HPDE6-E6E7 (cell line): ENCODE data around the gene TASL.
"Not testable (repeated sequence)": the region's sequence is repeated elsewhere in the genome, so short reads cannot be mapped to it uniquely, and the experiment has no call there.

Experiments used
- DNase-seq: peaks from one replicate; pipeline ENCODE4 v3.0.0; 2011; ENCODE audit warnings: missing footprints; ENCODE audit errors: extremely low spot score

Gene TASL, protein sequence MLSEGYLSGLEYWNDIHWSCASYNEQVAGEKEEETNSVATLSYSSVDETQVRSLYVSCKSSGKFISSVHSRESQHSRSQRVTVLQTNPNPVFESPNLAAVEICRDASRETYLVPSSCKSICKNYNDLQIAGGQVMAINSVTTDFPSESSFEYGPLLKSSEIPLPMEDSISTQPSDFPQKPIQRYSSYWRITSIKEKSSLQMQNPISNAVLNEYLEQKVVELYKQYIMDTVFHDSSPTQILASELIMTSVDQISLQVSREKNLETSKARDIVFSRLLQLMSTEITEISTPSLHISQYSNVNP

DNA sequence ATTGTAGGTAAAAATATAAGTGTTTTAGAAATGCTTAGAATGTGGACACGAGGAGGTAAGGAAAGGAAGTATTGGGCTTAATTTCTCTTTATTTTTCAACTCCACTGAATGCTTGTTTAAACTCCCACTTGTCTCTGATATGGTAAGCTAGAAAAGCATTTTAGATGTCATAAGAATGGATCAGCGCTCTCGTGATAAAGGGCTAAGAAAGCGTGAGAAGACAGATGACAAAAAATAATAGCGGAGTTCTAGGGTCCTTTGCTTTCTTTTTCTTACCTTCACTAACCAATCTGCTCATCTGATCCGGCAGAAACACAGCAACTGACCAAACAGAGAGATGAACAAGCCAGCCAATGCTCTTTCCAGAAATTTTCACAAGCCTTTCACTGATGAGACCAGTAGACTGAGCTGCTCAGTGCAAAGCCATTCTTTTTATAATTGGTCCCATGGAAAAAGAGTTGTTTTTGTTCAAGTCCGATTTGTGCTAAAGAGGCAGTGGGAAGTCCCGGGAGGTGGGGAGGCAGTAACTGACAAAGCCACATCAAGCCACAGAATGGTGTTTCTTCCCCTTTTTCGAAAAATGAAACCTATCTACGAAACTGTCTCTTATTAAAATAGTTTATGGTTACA, at the start of gene TASL:
TSS of gene TASL (minus strand) at position 405 of the 630 bp plus-strand sequence. CDS start 17,411 bp downstream, outside the sequence.
- no peak for DNase-seq

DNA sequence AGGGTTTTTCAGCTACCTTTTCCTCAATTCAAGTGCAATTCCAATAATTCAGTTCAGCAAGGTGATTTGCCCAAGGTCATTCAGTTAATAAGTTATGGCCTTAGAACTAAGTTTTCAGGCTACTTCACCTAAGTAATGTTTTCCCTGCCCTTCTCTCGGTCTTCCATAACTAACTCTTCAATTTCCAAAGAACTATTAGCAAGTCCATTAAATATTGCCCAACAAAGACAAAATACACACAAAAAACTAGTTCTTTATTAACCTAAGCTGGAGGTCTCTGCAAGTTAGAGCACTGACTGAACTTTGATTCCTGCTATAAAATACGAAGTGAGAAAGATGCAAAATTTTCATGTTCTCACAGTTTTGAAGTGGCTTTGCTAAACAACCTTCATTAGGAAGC, 48.8 kb upstream of the TASL start:
- no peak for DNase-seq

DNA sequence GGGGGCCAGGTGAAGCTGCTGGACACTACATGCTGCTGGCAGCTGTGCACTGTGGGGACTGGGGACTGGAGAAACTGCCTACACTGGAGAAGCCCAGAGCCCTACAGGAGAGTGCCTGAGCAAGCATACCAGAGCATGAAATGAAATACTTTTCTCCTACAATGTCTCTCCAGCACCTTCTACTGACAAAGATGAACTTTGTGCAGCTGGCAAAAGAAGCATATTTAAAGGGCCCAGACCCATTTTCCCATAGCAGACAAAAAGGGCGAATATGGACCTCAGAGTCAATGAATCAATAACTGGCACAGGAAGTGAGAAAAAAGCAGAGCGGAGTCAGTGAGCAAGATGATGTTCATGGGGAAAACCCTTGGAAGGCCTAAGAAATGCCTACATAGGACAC, 44.8 kb upstream of the TASL start:
- no peak for DNase-seq

DNA sequence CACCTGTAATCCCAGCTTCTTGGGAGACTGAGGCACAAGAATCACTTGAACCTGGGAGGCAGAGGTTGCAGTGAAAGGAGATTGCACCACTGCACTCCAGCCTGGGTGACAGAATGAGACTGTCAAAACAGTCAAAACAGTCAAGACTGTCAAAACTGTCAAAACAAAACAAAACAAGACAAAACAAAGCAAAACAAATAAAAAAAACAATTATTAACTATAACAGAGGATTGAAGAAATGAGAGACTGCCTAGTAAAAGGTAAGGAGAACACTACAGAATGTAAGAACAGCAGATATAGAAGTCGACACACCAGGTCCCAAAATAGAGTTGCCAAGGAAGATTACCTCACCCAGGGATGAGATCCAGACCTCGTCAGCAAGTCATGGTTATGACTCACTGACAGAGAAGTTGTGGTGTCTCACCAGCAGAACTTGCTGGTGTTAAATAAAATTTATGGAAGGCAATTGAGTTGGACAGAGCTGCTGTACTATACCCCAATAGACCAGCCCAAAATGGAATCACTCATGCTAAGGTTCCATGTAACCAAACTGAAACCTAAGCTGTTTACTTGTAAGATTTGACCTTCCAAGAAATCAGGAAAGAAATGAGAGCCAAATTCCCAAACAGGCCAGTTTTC, 43.5 kb upstream of the TASL start:
- DNase-seq: peak; percentile 64

DNA sequence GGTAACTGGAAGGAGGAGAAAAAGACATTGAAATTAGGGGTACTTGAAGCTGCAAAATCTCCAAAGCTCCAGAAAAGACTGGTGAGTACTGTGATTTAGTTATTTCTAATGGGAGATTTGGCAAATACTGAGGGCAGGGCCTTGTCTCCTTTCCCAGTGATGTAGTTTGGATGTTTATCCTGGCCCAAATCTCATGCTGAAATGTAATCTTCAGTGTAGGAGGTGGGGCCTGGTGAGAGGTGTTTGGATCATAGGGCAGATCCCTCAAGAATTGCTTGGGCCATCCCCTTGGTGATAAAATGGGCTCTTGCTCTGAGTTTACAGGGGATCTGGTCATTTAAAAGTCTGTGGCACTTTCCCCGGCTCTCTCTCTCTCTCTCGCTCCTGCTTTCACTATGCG, 42.6 kb upstream of the TASL start:
- no peak for DNase-seq

DNA sequence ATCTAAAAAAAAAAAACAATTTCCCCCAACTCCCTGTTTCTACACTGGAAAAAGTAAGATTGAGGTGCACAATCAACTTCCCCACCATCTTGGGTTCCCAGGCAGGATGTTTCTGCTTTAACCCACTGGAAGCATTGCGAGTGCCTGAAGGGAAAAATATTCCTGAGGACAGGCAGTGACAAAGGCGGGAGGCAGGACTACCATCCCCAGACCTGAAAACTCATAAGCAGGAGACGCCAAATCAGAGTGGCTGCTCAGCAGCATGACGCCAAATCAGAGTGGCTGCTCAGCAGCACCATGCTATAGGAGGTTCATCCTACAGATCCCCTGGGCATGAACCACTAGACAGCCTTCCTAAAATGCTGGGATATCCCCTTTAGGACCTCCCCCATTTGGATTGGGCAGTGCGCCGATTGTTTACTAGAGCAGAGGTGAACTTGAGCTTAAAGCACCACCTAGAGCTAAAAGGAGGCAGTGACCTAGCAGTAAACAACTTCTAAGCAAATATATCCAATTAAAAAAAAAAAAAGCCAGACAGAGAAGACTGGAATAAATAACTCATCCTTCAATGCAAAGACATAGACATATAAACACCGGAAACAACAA, 40.7 kb upstream of the TASL start:
- DNase-seq: no peak

DNA sequence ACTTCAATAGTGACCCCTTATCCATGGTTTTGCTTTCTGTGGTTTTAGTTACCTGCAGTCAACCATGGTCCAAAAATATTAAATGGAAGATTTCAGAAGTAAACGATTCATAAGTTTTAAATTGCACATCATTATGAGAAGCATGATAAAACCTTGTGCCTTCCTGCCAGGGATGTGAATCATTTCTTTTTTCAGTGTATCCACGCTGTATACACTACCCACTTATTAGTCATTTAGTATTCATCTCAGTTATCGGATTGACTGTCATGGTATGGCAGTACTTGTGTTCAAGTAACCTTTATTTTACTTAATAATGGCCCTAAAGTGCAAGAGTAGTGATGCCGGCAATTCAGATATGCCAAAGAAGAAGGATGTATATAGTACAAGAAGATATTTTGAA, 37.7 kb upstream of the TASL start:
- no peak for DNase-seq

DNA sequence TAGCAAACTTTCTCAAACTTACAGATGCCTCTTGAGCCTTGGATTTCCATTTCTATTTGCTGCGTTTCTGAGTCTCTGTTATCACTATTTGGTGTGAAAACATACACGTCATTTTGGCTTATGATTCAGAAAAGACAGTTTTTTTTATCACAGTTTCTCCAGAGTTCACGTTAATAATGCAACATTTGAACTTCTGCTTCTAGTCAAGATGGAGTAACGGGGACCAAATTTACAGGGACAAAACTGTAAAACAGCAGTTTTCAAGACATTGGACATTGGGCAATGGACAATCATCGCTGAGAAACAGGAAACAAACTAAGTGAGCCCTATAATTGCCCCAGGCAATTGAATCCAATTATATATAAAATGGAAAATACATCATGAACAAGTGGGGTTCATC, 36.2 kb upstream of the TASL start:
- no peak for DNase-seq

DNA sequence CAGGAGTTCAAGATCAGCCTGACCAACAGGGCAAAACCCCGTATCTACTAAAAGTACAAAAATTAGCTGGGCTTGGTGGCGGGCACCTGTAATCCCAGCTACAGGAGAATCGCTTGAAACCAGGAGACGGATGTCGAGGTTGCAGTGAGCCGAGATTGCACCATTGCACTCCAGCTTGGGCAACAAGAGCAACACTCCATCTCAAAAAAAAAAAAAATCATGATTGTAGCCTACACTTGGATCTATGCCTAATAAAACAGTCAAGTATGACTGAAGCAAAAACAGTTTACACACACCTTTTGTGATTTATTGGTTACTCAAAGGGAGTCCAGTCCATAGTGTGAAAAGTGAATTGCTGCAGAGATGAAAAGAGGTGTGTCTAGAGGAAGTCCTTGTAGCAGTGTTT, 34.7 kb upstream of the TASL start:
- DNase-seq: no peak

DNA sequence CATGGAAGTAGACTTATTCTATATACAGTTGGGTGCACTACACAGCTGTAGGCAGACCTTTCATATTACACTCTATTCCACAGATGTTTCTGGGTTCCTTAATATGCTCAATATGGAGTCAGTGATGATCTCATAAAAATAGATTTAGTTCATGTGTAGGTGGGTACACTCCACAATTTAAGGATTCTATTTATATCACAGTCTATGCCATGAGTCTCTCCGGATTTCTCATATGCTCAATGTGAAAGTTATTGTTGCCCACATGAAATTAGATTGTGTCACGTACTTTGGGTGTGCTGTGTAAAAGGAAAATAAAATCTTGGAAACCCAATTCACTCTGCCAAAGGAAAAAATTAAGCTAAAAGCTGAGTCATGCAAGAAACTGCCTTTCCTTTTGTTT, 32.5 kb upstream of the TASL start:
- no peak for DNase-seq

DNA sequence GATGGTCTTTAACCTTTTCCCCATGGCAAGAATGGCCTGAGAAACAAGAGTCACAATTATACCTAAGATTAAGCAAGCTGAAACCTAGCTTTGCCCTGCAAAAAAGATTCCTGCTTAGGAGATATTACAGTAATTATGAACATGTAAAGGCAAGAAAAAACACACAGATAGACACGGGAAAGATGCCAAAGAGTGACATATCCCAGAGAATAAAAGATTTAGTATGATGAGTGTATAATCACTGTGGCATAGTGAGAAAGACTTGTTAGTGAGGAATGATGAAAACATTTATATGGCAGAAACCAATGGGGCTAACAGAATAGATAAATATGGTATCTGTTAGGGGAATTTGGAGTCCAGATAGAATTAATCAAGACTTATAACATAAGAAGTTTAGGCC, 29.6 kb upstream of the TASL start:
- DNase-seq: no peak

DNA sequence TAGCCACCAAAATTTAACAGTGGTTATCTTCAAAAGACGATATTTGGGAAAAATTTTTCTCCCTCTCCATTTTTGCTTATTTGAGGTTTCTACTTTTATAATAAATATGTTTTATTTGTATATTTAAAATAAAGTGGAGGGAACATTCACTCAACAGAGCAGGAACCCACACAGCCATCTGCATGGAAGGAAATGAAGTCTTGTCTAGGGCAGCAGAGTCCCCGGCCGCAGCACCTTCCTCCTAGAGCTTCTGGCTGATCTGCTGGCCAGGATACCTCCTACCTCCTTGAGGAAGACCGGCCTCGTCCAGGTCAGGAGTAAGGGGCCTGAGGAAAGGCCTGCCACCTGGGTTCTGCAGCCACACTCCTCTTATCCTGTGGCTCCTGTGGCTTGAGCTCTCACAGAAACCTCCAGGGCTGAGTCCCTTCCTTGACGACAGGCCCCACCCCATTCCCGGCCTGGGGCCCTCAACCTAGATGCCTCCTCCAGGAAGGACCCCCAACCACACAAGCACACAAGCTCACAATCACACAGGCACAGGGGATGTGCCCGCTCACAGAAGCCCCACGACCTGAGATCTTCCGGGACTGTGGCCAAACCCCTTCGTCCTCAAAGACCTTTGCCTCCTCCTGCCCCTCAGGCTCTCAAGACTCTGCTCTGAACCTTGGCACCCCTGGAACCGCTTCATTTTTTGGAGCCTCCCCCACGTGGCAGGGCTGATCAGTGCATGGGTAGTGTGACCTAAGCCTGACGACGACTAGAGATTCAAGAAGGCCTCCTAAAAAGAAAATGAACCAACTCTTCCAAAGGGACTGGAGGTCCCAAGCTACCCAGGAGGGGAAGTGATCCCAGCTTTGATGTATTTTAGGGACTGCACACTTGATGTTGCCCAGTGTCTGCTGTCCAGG, 23.0 kb upstream of the TASL start:
- DNase-seq: not testable (repeated sequence)

DNA sequence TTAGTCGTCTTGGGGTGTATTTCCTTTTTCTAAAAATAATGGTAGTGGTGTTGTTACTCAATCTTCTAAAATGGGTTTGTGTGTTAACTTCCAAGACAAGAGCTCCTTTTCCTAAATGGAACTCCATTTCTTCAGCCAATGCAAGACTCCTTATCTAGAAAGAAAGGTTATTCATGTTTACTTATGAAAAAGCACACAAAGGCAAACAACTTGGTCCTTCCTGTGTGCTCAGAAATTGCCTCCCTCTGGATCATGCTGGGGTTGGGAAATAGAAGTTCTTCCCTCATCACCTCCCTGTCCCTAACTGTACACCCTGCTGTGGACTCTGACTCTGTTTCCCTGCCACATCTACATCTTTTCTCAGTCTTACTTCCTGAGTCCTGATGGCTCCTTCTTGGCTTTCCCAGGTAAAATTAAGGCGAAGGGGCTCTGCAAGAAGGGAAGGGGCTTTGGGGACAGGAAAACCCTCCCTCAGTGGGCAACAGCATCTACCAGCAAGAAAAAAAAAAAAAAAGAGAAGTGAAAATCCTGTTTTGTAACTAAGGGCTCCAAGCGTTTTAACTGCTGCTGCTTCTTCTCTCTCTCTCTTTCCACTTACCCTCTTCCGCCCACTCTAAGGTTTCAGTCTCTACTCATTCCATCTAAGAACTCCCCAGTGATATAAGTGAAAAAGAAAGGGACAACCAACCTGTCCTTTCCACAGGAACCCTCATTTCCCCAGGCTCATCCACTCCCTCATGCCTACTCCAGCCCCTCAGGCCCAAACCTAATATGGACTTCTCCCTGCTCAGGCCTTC, 19.8 kb upstream of the TASL start:
- no peak for DNase-seq

DNA sequence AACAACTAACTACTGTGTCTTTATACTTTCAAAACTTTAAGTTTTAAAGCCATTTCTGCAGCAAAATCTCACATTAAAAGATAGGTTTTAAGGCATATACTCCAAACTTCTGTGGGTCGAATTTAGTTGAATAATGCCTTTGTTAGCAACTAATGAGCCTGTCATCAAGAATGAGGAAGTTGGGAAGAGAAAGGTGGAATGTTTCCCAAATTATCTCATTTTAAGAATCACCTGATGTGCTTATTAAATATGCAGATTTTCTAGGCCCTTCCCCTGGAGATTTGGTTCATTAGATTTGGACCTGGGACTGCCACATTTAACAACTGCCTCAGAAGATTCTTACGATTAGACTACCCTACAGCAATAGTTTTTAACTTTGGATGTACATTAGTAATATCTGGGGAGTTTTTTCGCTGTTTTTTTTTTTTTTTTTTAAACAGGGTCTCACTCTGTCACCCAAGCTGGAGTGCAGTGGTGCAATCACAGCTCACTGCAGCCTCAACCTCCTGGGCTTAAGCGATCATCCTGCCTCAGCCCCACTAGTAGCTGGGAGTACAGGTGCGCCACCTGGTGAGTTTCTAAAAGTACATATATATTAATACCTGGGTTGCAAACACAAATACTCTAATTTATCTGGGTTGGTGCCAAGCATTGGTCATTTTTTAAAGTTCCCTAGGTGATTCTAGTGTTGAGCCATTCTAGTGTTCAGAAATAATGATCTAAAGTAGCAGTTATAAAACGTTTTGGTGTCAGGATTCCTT, 16.1 kb upstream of the TASL start:
- DNase-seq: no peak

DNA sequence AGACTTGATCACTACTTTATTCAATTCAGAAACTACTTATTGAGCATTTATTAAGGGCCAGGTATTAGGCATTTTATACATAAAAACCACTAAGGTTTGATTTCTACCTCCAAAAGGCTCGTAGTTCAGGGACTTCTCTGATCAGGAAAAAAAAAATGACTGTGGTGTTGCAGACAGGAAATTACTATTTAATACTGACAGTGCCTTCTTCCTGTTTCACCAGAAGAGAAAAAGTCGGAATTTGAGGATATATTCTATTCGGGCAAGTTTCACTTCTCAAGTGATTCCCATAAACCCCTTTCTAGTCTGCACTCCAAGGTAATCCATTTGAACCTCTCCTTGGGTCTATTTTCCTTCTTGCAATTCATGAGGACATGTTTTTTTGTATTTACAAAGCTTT, 15.3 kb upstream of the TASL start:
- no peak for DNase-seq

DNA sequence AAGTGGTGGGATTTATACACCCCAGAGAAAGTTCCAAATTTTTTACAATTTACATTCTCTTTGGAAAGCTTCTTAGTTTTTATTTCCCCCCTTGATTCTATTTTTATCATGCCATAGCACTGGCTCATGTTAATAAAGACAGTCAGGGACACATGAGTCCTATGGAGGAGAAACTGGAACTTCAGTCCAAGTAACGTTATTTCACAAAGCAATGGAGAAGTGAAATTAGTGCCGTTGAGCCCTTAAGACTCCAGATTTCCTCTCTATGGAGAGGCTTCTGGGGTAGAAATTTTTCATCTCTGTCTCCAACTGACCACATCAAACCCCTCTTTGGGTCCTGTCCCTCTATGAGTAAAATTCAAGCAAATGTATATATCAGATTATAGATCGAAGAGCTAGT, 12.8 kb upstream of the TASL start:
- DNase-seq: no peak

DNA sequence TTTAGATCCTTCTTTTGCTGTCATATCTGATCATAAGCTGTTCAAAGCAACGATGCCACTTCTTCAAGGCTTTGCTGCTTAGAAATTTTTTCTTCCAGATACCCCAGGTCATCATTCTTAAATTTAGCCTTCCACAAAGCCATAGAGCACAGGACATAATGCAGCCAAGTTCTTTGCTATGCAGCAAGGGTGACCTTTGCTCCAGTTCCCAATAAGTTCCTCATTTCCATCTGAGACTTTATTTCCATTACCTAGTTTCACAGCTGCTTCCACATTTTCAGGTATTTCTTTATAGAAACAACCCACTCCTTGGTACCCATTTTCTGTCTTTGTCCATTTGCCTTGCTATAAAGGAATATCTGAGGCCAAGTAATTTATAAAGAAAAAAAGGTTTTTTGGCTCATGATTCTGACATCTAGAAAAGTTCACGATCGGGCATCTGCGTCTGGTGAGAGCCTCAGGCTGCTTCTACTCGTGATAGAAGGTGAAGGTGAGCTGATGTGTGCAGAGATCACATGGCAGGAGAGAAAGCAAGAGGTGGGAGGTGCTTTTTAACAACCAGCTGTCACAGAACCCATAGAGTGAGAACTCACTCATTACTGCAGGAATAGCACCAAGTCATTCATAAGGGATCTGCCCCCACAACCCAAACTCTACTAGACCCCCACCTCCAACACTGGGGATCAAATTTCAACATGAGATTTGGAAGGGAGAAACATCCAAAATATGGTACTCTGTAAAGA, 11.8 kb upstream of the TASL start:
- DNase-seq: no peak

DNA sequence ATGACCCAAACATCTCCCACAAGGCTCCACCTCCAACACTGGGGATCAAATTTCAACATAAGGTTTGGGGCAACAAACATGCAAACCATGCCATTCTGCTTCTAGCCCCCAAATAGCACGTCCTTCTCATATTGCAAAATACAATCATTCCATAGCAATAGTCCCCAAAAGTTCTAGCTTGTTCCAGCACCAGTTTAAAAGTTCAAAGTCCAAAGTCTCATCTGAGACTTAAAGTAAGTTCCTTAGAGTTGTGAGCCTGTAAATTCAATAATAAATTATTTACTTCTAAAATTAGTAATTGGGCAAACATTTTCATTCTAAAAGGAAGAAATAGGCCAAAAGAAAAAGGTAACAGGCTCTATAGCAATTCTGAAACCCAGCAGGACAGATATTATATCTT, 8.9 kb upstream of the TASL start:
- DNase-seq: no peak

DNA sequence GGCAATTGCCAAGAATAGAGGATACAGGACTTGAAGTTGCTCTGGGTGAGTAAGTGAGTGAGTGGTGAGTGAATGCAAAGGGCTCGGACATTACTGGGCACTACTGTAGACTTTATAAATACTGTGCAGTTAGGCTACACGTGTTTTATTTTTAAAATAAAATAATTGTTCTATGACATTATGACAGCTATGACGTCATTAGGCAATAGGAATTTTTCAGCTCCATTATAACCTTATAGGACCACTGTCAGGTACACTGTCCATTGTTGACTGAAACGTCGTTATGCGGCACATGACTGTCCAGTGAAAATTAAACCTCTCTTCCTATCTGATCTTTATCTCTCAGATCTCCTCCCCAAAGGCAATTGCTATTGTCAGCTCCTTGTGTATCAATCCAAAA, 5.1 kb upstream of the TASL start:
- no peak for DNase-seq

DNA sequence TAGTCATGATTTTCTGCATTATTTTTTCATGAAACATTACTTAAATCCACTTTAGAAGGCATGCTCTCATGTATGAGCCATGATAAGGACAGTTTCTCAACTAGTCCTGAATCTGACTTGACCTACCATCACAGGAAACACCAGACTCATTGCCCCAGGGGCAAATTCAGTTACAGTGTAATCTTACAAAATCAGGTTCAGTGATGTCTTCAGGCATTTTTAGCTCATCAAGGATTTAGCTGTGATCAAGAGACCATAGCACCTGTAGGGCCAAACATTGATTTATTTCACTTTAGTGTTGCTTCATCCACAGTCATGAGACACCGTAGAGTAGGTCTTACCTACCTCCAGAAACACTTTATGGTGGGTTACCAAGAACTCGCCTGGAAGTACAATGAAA, 3.1 kb upstream of the TASL start:
- no peak for DNase-seq
